Breast epithelium (tissue), 4 donors: ENCODE data around the gene COL7A1. TPM values are rescaled to one million over a fixed set of nuclear protein-coding genes. Genes with fewer than 3 reads are reported as not detected.

Experiments used
- DNase-seq, 2 donors: peaks; one replicate each; pipeline ENCODE4 v3.0.0-alpha.2; 2019; ENCODE audit warnings: low spot score in 2 of 2
- H3K27ac ChIP-seq, 2 donors: fragments of 200-600 bp; sonication (generic) in 1 of 2; one replicate each; pipeline ENCODE4 v1.5.1; 2016 to 2019; ENCODE audit warnings: mild to moderate bottlenecking in 1 of 2
- H3K27me3 ChIP-seq, 2 donors: fragments of 200-600 bp; sonication (generic) in 1 of 2; one replicate each; pipeline versions ENCODE4 v1.5.1 to v1.6.0; 2017 to 2019; ENCODE audit warnings: control low read depth in 1 of 2, mild to moderate bottlenecking in 1 of 2
- H3K36me3 ChIP-seq: fragments of 200-600 bp; one replicate; pipeline ENCODE4 v1.5.1; 2019
- H3K4me1 ChIP-seq, 2 donors: fragments of 200-600 bp; sonication (generic); one replicate each; pipeline ENCODE4 v1.5.1; 2016 to 2019; ENCODE audit warnings: control low read depth in 1 of 2
- H3K4me3 ChIP-seq, 3 donors: fragments of 200-600 bp; sonication (generic); 1 replicate in 2 of 3; 2 replicates in 1 of 3; pipeline ENCODE4 v1.5.1; 2016 to 2019; ENCODE audit warnings: mild to moderate bottlenecking in 3 of 3, moderate library complexity in 2 of 3
- H3K9me3 ChIP-seq, 2 donors: fragments of 200-600 bp; sonication (generic) in 1 of 2; one replicate each; pipeline ENCODE4 v1.5.1; 2016 to 2019; ENCODE audit warnings: control low read depth in 1 of 2
- POLR2A ChIP-seq: fragments of 450-650 bp; IDR thresholded peaks from one replicate; pipeline ENCODE4 v1.6.1; 2016; ENCODE audit warnings: antibody characterized with exemption, mild to moderate bottlenecking, moderate library complexity
- POLR2AphosphoS5 ChIP-seq, 3 donors: sonication (generic); formaldehyde crosslinking; IDR thresholded peaks; one replicate each; pipeline ENCODE4 v1.6.1; 2017; ENCODE audit warnings: antibody characterized with exemption in 3 of 3
- intact Hi-C: fragments of 100-400 bp; cut with DNase I; formaldehyde crosslinking; loops from one replicate; pipeline ENCODE4 v1.15.1; 2023; ENCODE audit warnings: low total_unique reads
- total RNA-seq, 3 donors: library from RNA; depleted of rRNA; stranded (reverse); fragments of >200 nt; gene quantifications; one replicate each; pipeline ENCODE4 v1.1.0, GENCODE V29; 2016
- TF ChIP-seq, protein P1 (sequence below), 3 donors: fragments of 450-650 bp; IDR thresholded peaks; one replicate each; pipeline ENCODE4 v1.5.1; 2016 to 2017; ENCODE audit warnings: antibody characterized with exemption in 3 of 3, mild to moderate bottlenecking in 3 of 3, moderate library complexity in 3 of 3

The COL7A1 gene
- total RNA-seq, 3 donors from 2014 or later = 0.48 to 18.6 (median 12.5) TPM

DNA sequence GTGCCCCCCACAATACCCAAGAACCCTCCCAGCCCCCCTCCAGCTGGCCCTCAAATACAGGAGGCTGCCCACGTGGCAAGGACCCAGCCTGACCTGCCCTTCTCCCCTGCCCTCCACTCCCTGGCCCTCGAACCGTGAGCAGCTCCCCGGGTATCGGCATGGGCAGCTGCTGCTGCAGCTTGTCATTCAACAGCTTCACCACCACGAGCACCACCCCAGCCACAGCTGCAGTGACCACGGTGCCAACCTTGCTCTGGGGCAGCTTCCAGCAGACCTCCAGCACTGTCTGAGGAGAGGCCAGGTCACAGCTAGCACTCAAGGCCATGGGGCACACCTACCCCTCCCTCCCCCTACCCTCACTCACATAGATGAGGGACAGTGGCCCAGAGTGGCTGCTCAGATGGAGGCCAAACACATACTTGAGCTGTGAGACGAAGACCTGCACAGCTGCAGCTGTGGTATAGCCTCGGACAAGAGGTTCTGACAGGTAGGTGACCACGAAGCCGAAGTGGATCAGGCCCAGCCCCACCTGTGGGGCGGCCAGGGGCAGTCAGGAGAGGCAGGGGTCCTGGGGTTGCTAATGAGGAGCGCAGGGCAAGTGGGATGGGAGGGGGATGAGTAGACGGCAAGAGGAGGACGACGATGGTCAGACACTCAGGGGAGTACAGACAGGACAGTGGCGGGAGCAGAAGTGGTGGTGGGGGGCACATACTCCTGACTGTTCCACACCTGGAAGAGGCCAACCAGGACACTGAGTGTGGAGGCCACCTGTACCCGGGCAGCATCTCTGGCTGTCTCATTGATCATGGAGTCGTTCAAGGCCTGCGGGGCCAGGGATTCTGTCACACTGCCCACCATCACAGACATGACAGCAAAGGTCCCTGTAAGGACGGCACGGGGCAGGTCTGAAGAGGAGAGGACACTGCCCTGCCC lies 36.7 kb upstream of the COL7A1 start:
- no peak for TF ChIP-seq POLR2A
- TF ChIP-seq, protein P1, sequence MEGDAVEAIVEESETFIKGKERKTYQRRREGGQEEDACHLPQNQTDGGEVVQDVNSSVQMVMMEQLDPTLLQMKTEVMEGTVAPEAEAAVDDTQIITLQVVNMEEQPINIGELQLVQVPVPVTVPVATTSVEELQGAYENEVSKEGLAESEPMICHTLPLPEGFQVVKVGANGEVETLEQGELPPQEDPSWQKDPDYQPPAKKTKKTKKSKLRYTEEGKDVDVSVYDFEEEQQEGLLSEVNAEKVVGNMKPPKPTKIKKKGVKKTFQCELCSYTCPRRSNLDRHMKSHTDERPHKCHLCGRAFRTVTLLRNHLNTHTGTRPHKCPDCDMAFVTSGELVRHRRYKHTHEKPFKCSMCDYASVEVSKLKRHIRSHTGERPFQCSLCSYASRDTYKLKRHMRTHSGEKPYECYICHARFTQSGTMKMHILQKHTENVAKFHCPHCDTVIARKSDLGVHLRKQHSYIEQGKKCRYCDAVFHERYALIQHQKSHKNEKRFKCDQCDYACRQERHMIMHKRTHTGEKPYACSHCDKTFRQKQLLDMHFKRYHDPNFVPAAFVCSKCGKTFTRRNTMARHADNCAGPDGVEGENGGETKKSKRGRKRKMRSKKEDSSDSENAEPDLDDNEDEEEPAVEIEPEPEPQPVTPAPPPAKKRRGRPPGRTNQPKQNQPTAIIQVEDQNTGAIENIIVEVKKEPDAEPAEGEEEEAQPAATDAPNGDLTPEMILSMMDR (IDR thresholded peaks at IDR 0.05) = no peak
- no peak for TF ChIP-seq POLR2AphosphoS5 (IDR thresholded peaks at IDR 0.05)
- DNase-seq = no peak
- Histone ChIP-seq H3K4me3 (no peak overlapping the region), H3K36me3 (no peaks in the 10 kb centered on the region), H3K4me1 (peaks cover 0 to 4% of the 10 kb centered on the region in 2 donors), H3K9me3 (no peaks in the 10 kb centered on the region), H3K27ac (no peak overlapping the region), H3K27me3 (no peaks in the 10 kb centered on the region)
- intact Hi-C loops = no loop called here

DNA sequence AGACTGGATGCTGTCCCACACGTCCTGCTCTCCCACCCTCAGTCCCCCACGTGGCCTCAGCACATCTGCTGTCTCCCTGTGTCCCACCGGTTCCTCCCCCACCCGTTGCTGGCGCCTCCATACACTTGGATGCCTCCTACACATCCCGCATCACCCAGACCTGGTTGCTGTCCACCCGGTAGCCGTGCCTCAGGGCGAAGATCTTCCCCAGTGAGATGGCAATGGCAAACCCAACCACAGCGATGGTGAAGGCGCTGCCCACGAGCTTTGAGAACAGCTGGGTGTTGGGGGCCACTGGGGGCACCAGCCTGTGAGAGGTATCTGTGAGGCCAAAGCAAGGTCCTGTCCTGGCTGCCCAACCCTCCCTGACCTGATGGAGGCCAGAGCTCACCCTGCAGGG lies 35.7 kb upstream of the COL7A1 start:
- TF ChIP-seq POLR2A = no peak
- TF ChIP-seq, protein P1 (IDR thresholded peaks at IDR 0.05) = no peak
- no peak for TF ChIP-seq POLR2AphosphoS5 (IDR thresholded peaks at IDR 0.05)
- intact Hi-C loops = no loop called here
- DNase-seq = no peak

DNA sequence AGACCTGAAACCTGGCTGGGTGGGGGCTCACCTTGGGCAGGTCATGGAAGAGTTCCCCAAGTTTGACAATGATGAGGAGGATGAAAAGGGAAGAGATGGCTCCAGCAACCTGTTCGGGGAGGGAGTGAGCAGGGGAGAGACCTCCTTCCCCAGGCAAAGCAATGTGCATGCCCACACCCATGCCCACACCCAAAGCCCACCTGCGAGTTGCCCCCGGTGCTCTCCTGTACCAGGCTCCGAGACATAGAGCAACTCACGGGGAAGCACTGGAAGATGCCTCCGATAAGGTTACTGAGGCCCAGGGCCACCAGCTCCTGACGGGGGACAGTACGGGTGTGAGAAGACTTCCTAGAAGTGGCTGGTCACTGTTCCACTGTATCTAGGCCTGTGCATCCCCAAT lies 35.3 kb upstream of the COL7A1 start:
- H3K27me3 ChIP-seq = no peaks in the 10 kb centered on the region
- intact Hi-C loops = no loop called here
- no peak overlapping the region for H3K27ac ChIP-seq
- no peak for DNase-seq
- H3K36me3 ChIP-seq = no peaks in the 10 kb centered on the region
- no peaks in the 10 kb centered on the region for H3K4me1 ChIP-seq
- TF ChIP-seq POLR2A (no peak), POLR2AphosphoS5 (IDR thresholded peaks at IDR 0.05) (no peak)
- TF ChIP-seq, protein P1 (IDR thresholded peaks at IDR 0.05) = no peak
- H3K9me3 ChIP-seq = no peaks in the 10 kb centered on the region
- H3K4me3 ChIP-seq = no peak overlapping the region

More for the DNA sequence above, 35.7 kb upstream of the COL7A1 start:
- Histone ChIP-seq H3K9me3 (no peaks in the 10 kb centered on the region), H3K4me3 (no peak overlapping the region), H3K4me1 (no peaks in the 10 kb centered on the region), H3K27ac (no peak overlapping the region), H3K36me3 (no peaks in the 10 kb centered on the region), H3K27me3 (no peaks in the 10 kb centered on the region)

DNA sequence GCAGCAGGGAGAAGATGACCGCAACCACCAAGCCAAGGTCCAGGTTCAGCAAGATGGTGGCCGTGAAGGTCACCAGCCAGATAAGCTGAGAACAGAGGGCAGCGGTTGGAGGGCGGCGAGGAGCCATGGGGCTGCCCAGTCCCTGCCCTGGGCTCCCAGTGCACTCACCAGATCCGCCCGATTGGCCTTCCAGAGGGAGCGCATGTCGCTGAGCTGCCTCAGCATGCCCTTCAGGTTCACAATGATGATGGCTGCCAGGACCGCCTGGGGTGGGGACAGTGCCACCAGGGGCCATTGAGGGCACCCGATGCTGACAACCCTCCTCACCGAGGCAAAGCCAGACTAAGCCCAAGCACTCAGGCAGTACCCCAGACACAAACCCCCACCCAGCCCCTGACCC lies 34.8 kb upstream of the COL7A1 start:
- Histone ChIP-seq H3K27ac (no peak overlapping the region), H3K4me3 (no peak overlapping the region), H3K9me3 (no peaks in the 10 kb centered on the region), H3K27me3 (no peaks in the 10 kb centered on the region), H3K4me1 (no peaks in the 10 kb centered on the region), H3K36me3 (no peaks in the 10 kb centered on the region)
- DNase-seq = no peak
- intact Hi-C loops = no loop called here
- TF ChIP-seq POLR2A (no peak), POLR2AphosphoS5 (IDR thresholded peaks at IDR 0.05) (no peak)
- TF ChIP-seq, protein P1 (IDR thresholded peaks at IDR 0.05) = no peak

DNA sequence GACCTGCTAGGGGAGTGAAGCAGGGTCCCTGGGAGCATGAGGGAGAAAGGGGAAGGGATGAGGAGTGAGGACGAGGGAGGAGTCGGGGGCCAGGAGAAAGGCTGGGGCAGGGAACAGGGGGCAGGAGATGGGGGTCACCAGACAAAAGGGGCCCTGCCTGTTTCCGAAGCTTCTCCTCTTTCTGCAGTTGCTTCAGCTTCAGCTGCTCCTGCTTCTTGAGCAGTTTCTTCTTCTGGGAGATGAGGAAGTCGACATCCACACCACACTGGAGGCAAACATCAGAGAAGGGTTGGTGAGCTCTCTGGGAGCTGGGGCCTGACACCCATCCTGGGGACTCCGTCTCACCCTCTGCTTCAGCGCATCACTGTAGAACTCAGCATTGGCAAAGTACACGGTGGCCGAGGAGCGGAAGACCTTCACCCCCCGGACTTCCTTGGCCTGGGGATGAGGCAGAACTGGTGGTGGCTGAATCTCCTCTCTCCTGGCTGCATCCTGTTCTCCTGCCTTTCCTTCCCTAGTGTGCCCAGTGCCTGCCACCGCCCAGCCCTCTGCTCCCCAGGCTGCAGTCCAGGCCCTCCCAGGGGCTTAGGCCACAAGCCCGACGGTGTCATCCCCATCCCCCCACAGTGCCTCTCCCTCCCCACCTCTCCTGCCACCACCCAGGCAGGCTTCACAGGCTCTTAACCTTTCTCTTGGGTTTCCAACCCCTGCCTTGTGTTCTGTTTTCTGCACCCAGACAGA lies 33.3 kb upstream of the COL7A1 start:
- TF ChIP-seq, protein P1 (IDR thresholded peaks at IDR 0.05) = no peak
- H3K36me3 ChIP-seq = no peaks in the 10 kb centered on the region
- no peak for DNase-seq

More for the DNA sequence above, 33.3 kb upstream of the COL7A1 start:
- Histone ChIP-seq H3K27ac (no peak overlapping the region), H3K4me1 (no peaks in the 10 kb centered on the region), H3K9me3 (no peaks in the 10 kb centered on the region), H3K27me3 (no peaks in the 10 kb centered on the region), H3K4me3 (no peak overlapping the region)
- intact Hi-C loops = no loop called here
